ENCODE data around the gene TRMT10A.
A peak's percentile ranks its signal among the peaks of the same experiment; 100 is the strongest.

The TRMT10A gene

GRCh38 chr4:99574530-99575324 lies 10.9 kb upstream of the TRMT10A start, which contains the start of gene MTTP:
Gene MTTP, plus strand, starts transcription at chr4:99574824. Its CDS starts 86 bp downstream, at chr4:99574910.
- Histone ChIP-seq H3K9me3 (ENCODE audit: low read length) (no peaks in the 10 kb centered on the region), H3K79me2 (ENCODE audit: insufficient read depth, low read length) (no peaks in the 10 kb centered on the region), H3K4me3 (ENCODE audit: low read depth, low read length, poor library complexity, severe bottlenecking) (peak within 1 kb of the TSS; percentile 0), H3K9me2 (ENCODE audit: low read depth, low read length) (no peaks in the 10 kb centered on the region), H3K4me1 (ENCODE audit: insufficient read depth, low read length, severe bottlenecking) (peaks cover 40% of the 10 kb centered on the region), H4K20me1 (ENCODE audit: insufficient read depth, low read length) (no peaks in the 10 kb centered on the region), H3K9ac (ENCODE audit: low read length) (no peak within 1 kb of the TSS), H3K4me2 (ENCODE audit: low read length) (peak within 1 kb of the TSS; percentile 21; the same call in 1 of the 2 replicates), H3F3A (ENCODE audit: insufficient read depth, low read length) (no peaks in the 10 kb centered on the region), H3K36me3 (ENCODE audit: insufficient read depth, low read length) (no peaks in the 10 kb centered on the region), H2AFZ (ENCODE audit: low read length) (no peak within 1 kb of the TSS), H3K27me3 (ENCODE audit: insufficient read depth, low read length) (no peaks in the 10 kb centered on the region), H3K27ac (ENCODE audit: low read depth, low read length, poor library complexity, severe bottlenecking) (peak within 1 kb of the TSS; percentile 59)
- TF ChIP-seq CTCF (IDR thresholded peaks at IDR 0.05; ENCODE audit: low read length) = no peak
- no peak for TF ChIP-seq EZH2 (IDR thresholded peaks at IDR 0.05; ENCODE audit: borderline replicate concordance, low read length)

GRCh38 chr4:99573735-99574368 lies 10.0 kb upstream of the TRMT10A start:
- Histone ChIP-seq H3K79me2 (ENCODE audit: insufficient read depth, low read length) (no peaks in the 10 kb centered on the region), H4K20me1 (ENCODE audit: insufficient read depth, low read length) (no peaks in the 10 kb centered on the region), H3K4me3 (ENCODE audit: low read depth, low read length, poor library complexity, severe bottlenecking) (no peak overlapping the region), H3K27me3 (ENCODE audit: insufficient read depth, low read length) (no peaks in the 10 kb centered on the region), H3K36me3 (ENCODE audit: insufficient read depth, low read length) (no peaks in the 10 kb centered on the region), H3K27ac (ENCODE audit: low read depth, low read length, poor library complexity, severe bottlenecking) (peak overlapping the region; percentile 59), H3K9me3 (ENCODE audit: low read length) (no peaks in the 10 kb centered on the region), H3F3A (ENCODE audit: insufficient read depth, low read length) (no peaks in the 10 kb centered on the region), H3K4me2 (ENCODE audit: low read length) (peak overlapping the region; percentile 21; the same call in 1 of the 2 replicates), H3K9ac (ENCODE audit: low read length) (no peak overlapping the region), H2AFZ (ENCODE audit: low read length) (no peak overlapping the region), H3K4me1 (ENCODE audit: insufficient read depth, low read length, severe bottlenecking) (peaks cover 40% of the 10 kb centered on the region), H3K9me2 (ENCODE audit: low read depth, low read length) (no peaks in the 10 kb centered on the region)
- TF ChIP-seq CTCF (IDR thresholded peaks at IDR 0.05; ENCODE audit: low read length) = no peak
- no peak for TF ChIP-seq EZH2 (IDR thresholded peaks at IDR 0.05; ENCODE audit: borderline replicate concordance, low read length)

- Histone ChIP-seq H3K4me1 (ENCODE audit: insufficient read depth, low read length, severe bottlenecking) (peaks cover 40% of the 10 kb centered on the region), H3K9me2 (ENCODE audit: low read depth, low read length) (no peaks in the 10 kb centered on the region), H4K20me1 (ENCODE audit: insufficient read depth, low read length) (no peaks in the 10 kb centered on the region), H2AFZ (ENCODE audit: low read length) (no peak overlapping the region), H3F3A (ENCODE audit: insufficient read depth, low read length) (no peaks in the 10 kb centered on the region), H3K9ac (ENCODE audit: low read length) (no peak overlapping the region), H3K27ac (ENCODE audit: low read depth, low read length, poor library complexity, severe bottlenecking) (peak overlapping the region; percentile 15), H3K79me2 (ENCODE audit: insufficient read depth, low read length) (no peaks in the 10 kb centered on the region), H3K27me3 (ENCODE audit: insufficient read depth, low read length) (no peaks in the 10 kb centered on the region), H3K9me3 (ENCODE audit: low read length) (no peaks in the 10 kb centered on the region), H3K36me3 (ENCODE audit: insufficient read depth, low read length) (no peaks in the 10 kb centered on the region), H3K4me2 (ENCODE audit: low read length) (0 out of 2 replicates have a peak overlapping the region, but pooled peaks have one; percentile 21), H3K4me3 (ENCODE audit: low read depth, low read length, poor library complexity, severe bottlenecking) (no peak overlapping the region)
- TF ChIP-seq EZH2 (IDR thresholded peaks at IDR 0.05; ENCODE audit: borderline replicate concordance, low read length) = no peak
- TF ChIP-seq CTCF (IDR thresholded peaks at IDR 0.05; ENCODE audit: low read length) = no peak
Observed at GRCh38 chr4:99572527-99573240, 8.8 kb upstream of the TRMT10A start.
